Activated CD4-positive, alpha-beta T cell treated with anti-CD3 and anti-CD28 coated beads for 4 hours (primary cell): Measurements from ENCODE around the gene PWWP2A.
"Not testable (repeated sequence)": the region's sequence is repeated elsewhere in the genome, so short reads cannot be mapped to it uniquely, and the experiment has no call there.

Source experiments
- DNase-seq, 2 donors: peaks; one replicate each; pipeline ENCODE4 v3.0.0-alpha.2; 2020

The PWWP2A gene

DNA sequence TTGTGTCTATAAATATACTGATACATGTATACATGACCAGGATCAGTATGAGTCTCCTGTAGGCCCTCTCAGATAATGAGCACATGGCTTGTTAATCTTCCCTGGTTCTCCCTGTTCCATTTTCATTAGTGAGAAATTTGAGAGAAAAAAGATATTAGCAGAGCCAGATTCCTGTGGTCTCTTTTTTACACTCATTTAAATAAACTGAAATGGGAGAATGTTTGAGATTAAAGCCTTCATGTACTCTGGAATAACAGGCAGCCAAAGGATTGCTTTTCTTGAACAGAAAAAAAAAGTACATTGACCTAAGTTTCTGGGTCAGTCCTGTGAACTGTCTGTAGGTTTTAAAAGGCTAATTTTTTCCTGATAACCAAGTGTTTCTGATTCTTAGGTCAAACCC, 44.2 kb downstream of the PWWP2A start:
- DNase-seq: no peak

GRCh38 chr5:160071916-160072315, 47.3 kb downstream of the PWWP2A start:
- no peak for DNase-seq

DNA sequence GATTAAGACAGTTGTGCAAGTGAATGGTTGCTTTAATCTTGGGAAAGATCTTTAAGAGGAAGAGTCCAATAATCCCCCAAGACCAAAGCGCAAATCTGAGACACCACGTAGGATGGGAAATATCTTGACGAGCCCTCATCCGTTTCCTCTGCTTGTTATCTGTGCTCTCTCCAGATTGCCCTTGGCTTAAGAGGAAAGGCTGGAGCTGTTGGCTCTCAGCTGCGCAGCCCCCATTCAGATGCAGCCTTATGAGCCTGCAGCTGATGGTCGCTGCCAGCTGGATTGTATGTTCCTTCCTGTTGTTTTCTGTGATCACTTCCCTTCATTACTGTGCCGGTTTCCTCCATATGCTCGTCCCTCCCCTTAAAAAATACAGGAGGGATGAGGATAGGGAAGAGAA, 47.7 kb downstream of the PWWP2A start:
- no peak for DNase-seq

GRCh38 chr5:160069120-160069519, 50.1 kb downstream of the PWWP2A start:
- not testable (repeated sequence) for DNase-seq

DNA sequence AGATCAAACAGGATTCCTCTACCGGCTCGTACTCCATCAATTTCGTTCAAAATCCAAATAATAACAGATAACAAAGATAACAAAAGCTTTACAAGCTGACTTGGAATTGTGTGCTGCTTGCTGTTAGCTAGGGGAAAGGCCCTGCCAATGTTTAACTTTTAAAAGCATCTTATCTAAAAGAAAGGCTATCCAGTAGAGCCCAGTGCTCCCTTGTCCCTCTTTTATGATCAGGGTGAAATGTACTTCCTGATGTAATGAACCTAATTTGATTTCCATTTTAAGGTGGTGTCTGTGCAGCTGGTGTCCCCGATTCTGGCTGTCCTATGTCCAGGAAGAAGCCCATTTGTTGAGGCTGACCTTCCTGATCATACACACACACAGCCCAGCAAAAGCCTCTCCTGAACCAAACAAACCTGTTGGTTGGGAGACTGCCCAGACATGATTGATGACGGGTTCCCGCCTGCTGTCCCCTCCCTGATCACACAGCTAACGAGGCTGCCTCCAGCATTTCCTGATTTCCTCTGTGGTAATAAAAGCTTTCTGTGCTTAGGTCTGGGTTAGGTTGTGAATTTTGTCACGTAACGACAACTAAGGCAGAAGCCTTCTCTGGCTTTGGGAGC, 54.1 kb downstream of the PWWP2A start:
- DNase-seq: no peak

DNA sequence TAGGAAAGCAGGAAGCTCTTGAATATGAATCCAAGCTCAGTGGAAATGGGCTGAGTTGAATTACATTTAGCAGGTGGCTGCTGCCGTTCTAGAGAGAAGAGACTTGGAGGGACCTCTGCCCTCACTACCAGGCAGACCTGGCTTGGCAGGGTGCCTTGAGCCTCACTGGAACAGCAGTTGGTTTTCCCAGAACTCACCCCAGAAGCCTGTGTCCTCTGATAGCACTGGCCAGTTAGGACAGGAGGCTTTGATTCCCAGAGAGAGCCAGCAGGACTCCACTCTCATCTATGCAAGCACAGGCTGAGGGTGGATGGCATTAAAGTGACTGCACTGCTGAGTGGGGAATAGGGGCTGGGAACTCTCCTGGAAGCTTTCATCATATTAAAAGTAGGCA, 54.8 kb downstream of the PWWP2A start:
- no peak for DNase-seq

GRCh38 chr5:160061770-160062169, 57.5 kb downstream of the PWWP2A start:
- DNase-seq: no peak

- no peak for DNase-seq
These were observed 59.2 kb downstream of the PWWP2A start for GRCh38 chr5:160060001-160060400.

DNA sequence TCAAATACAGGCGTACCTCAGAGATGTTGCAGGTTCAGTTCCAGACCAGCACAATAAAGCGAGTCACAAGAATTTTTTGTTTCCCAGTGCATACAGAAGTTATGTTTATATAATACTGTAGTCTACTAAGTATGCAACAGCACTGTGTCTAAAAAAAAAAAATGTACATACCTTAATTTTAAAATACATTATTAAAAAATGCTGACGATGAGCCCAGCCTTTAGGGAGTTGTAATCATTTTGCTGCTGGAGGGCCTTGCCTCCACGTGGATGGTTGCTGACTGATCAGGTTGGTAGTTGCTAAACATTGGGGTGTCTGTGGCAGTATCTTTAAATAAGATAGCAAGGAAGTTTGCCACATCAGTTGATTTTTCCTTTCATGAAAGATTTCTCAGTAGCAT, 62.0 kb downstream of the PWWP2A start:
- no peak for DNase-seq

DNA sequence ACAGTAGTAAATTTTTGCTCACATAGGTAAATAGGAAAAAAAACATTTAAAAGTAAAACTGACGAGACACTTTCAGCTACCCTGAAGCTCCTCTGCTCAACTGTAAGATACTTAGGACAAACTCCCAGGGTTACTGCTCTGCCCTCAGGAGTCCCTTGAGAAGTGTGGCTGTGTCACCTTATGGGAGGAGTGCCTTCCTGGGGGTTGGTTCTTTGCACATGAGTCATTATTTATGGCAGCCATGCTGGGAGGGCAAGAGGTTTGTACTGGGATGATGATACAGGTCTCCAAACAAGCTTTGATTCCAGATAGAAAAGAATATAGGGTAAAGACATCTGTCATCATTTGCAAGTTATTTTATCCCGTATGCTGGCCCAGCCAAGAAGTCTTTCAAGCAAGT, 64.4 kb downstream of the PWWP2A start:
- no peak for DNase-seq

GRCh38 chr5:160054047-160054446, 65.2 kb downstream of the PWWP2A start:
- DNase-seq: no peak

- DNase-seq: no peak
These were observed 70.2 kb downstream of the PWWP2A start for GRCh38 chr5:160049099-160049498.

GRCh38 chr5:160048131-160048530, 71.1 kb downstream of the PWWP2A start:
- DNase-seq: no peak

GRCh38 chr5:160047423-160047822, 71.8 kb downstream of the PWWP2A start:
- no peak for DNase-seq

- DNase-seq: no peak
These were observed 74.3 kb downstream of the PWWP2A start for GRCh38 chr5:160044967-160045366.

DNA sequence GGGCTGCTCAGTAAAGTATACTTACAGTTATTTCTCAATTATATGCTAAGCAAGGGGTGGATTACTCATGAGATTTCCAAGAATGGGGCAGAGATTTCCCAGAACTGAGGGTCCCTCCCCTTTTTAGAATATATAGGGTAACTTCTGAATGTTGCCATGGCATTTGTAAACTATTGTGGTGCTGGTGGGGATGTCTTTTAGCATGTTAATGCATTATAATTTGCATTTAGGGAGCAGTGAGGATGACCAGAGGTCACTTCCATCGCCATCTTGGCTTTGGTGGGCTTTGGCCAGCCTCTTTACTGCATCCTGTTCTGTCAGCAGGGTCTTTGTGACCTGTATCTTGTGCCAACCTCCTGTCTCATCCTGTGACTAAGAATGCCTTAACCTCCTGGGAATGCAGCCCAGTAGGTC, 74.9 kb downstream of the PWWP2A start:
- DNase-seq: no peak

DNA sequence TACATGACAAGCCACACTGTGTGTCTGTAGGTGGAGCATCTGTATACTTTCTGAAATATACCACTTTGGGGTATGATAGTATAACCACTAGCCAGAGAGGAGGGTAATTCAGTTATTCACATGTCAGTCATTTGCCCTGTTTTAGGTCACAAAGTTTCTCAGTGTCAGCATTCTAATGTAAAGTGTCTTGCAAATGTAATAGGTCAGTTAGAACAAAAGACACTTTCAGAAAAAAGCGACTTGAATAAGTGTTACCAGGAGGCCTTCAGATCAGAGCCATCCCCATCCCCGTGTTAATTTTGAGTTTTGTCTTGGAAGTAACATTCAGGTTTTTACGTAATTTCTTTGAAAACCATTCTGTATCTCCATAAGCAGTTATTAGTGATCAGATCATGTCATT, 76.6 kb downstream of the PWWP2A start:
- DNase-seq: no peak
